Measurements from ENCODE around the gene CAPS. TPM values are rescaled to one million over a fixed set of nuclear protein-coding genes. Genes with fewer than 3 reads are reported as not detected.

The CAPS gene
- 10 to 100 TPM; 67.5 to 95.0 (median 77.4) TPM for total RNA-seq

- peak within 1 kb of the TSS; percentile 46 to 95 (median 77) for H3K27ac ChIP-seq
- peak in 1 of 2 donors; percentile 44 for DNase-seq (ENCODE audit: low spot score in 2 of 2)
- TF ChIP-seq CTCF (IDR thresholded peaks at IDR 0.05): no peak
- TF ChIP-seq POLR2A (IDR thresholded peaks at IDR 0.05): peak in 1 of 2 donors; percentile 12
- TF ChIP-seq EP300 (IDR thresholded peaks at IDR 0.05): peak in 1 of 2 donors; percentile 64
- H3K36me3 ChIP-seq: peaks cover 0 to 64% (median 14%) of the 10 kb centered on the region in 3 donors
- no peaks in the 10 kb centered on the region for H3K27me3 ChIP-seq
- WGBS, 2 donors: 44 to 88% methylated on average over 5 of the region's 10 CpGs
- no peaks in the 10 kb centered on the region for H3K9me3 ChIP-seq
- H3K4me3 ChIP-seq: peak within 1 kb of the TSS in 2 of 4 donors; percentile 5 to 34
- peaks cover 0 to 56% (median 31%) of the 10 kb centered on the region in 4 donors for H3K4me1 ChIP-seq
Measured at GRCh38 chr19:5913739-5914357, at the start of gene CAPS. Gene CAPS, plus strand, starts transcription at chr19:5914254. Its CDS starts 153 bp downstream, at chr19:5914407.

- no peaks in the 10 kb centered on the region for H3K4me1 ChIP-seq
- no peak overlapping the region for H3K4me3 ChIP-seq
- peaks cover 0 to 7% of the 10 kb centered on the region in 2 donors for H3K27me3 ChIP-seq
- WGBS, 2 donors: 80 to 83% methylated on average over 10 to 14 of the region's 14 CpGs
- no peaks in the 10 kb centered on the region for H3K9me3 ChIP-seq
- H3K27ac ChIP-seq: no peak overlapping the region
- H3K36me3 ChIP-seq: no peaks in the 10 kb centered on the region
- no peak for DNase-seq (ENCODE audit: low spot score in 2 of 2)
- no peak for TF ChIP-seq EP300 (IDR thresholded peaks at IDR 0.05)
- TF ChIP-seq POLR2A (IDR thresholded peaks at IDR 0.05): no peak
- TF ChIP-seq CTCF (IDR thresholded peaks at IDR 0.05): peak in 2 of 5 experiments; percentile 16 to 24
Measured at GRCh38 chr19:5864725-5865486, 49.1 kb upstream of the CAPS start.

- Histone ChIP-seq H3K4me1 (no peaks in the 10 kb centered on the region), H3K36me3 (no peaks in the 10 kb centered on the region), H3K9me3 (no peaks in the 10 kb centered on the region), H3K27me3 (peaks cover 0 to 1% of the 10 kb centered on the region in 2 donors), H3K4me3 (no peak overlapping the region), H3K27ac (no peak overlapping the region)
- 61 to 69% methylated on average over 10 to 11 of the region's 11 CpGs for WGBS, 2 donors
- TF ChIP-seq CTCF (IDR thresholded peaks at IDR 0.05) (no peak), EP300 (IDR thresholded peaks at IDR 0.05) (no peak), POLR2A (IDR thresholded peaks at IDR 0.05) (no peak)
- DNase-seq (ENCODE audit: low spot score in 2 of 2): no peak
Measured at GRCh38 chr19:5865772-5866171, 48.3 kb upstream of the CAPS start.

DNA sequence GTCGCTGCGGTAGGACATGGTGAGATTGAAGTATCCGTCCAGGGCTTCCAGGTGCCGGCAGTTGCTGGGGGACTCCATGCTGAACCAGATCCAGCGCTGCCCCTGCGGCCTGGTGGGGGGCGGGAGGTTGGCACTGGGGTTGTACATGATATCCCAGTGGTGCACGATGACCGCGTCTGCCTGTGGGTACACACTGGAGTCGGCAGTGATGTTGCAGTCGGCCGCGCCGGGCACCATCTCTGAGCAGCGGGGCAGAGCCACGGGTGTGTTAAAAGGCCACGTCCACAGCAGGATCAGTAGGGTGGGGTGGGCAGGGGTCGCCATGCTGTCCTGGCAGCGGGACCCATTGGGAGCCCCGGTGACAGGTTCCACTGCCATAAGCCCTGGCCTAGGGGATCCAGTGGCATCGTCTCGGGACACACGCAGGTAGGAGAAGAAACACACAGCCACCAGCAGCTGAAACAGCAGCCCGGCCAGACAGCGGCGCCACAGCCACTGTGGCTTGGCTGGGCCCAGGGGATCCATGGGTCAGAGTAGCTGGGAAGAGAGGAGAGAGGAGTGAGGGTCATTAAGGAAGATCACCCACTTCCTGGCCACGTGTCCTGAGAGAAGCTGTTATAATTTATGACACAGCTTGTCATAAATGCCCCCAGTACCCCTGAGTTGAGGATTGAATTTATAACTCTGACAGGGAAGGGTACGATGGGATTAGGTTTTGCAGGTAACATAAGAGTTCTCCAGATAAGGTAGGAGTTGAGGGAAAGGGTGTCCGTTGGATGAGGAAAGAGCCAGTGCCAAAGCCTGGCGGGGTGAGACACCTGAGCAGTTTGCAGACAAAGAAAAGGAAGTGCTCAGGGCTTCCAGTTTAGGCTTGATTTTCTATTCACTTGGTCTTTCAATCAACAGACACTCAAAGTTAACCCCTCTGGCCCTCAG lies 46.6 kb upstream of the CAPS start:
- Histone ChIP-seq H3K9me3 (no peaks in the 10 kb centered on the region), H3K4me3 (no peak overlapping the region), H3K4me1 (no peaks in the 10 kb centered on the region), H3K36me3 (no peaks in the 10 kb centered on the region), H3K27ac (no peak overlapping the region), H3K27me3 (peaks cover 0 to 6% of the 10 kb centered on the region in 2 donors)
- TF ChIP-seq POLR2A (IDR thresholded peaks at IDR 0.05) (no peak), CTCF (IDR thresholded peaks at IDR 0.05) (no peak), EP300 (IDR thresholded peaks at IDR 0.05) (no peak)
- DNase-seq (ENCODE audit: low spot score in 2 of 2): no peak
- WGBS, 2 donors: 79 to 84% methylated on average over 26 to 29 of the region's 31 CpGs

Data from tibial nerve (tissue), 4 donors.